ENCODE data around the gene TMEM200B. TPM values are rescaled to one million over a fixed set of nuclear protein-coding genes. Genes with fewer than 3 reads are reported as not detected.
"Not testable (repeated sequence)": the region's sequence is repeated elsewhere in the genome, so short reads cannot be mapped to it uniquely, and the experiment has no call there.

TMEM200B gene
- total and polyA plus RNA-seq, 10 donors, result 0.98 to 5.6 (median 3.7) TPM

GRCh38 chr1:29099286-29099685, 24.4 kb downstream of the TMEM200B start:
- peaks cover 0 to 98% (median 29%) of the 10 kb centered on the region in 6 donors for H3K36me3 ChIP-seq
- intact Hi-C loops (cut with DNase I; ENCODE audit: low total_unique reads), result no loop called here

GRCh38 chr1:29096231-29096886, 27.3 kb downstream of the TMEM200B start:
- H3K36me3 ChIP-seq, result peaks cover 0 to 93% (median 32%) of the 10 kb centered on the region in 6 donors
- H3K4me3 ChIP-seq, result no peak overlapping the region
- no peak for DNase-seq
- peaks cover 0 to 7% (median 3%) of the 10 kb centered on the region in 8 donors for H3K9me3 ChIP-seq
- 73 to 89% (median 86%) methylated on average over 4 of the region's 4 CpGs for WGBS, 5 donors
- no peaks in the 10 kb centered on the region for H3K27me3 ChIP-seq (replicated peaks in 1 of 7)
- H3K27ac ChIP-seq, result no peak overlapping the region
- intact Hi-C loops (cut with DNase I; ENCODE audit: low total_unique reads), result no loop called here
- H3K4me1 ChIP-seq, result no peaks in the 10 kb centered on the region
- TF ChIP-seq CTCF (IDR thresholded peaks at IDR 0.05 in 8 of 11, conservative IDR thresholded peaks at IDR 0.05 in 3 of 11) (no peak), POLR2A (IDR thresholded peaks at IDR 0.05) (no peak), POLR2AphosphoS5 (IDR thresholded peaks at IDR 0.05) (no peak)

More at GRCh38 chr1:29099286-29099685, 24.4 kb downstream of the TMEM200B start:
- H3K27me3 ChIP-seq (replicated peaks in 1 of 7), result no peaks in the 10 kb centered on the region
- H3K27ac ChIP-seq, result no peak overlapping the region
- WGBS, 5 donors, result 79 to 96% (median 88%) methylated on average over 4 of the region's 4 CpGs
- no peak for DNase-seq
- no peaks in the 10 kb centered on the region for H3K4me1 ChIP-seq
- no peak for TF ChIP-seq POLR2A (IDR thresholded peaks at IDR 0.05)
- TF ChIP-seq CTCF (IDR thresholded peaks at IDR 0.05 in 8 of 11, conservative IDR thresholded peaks at IDR 0.05 in 3 of 11), result no peak
- TF ChIP-seq POLR2AphosphoS5 (IDR thresholded peaks at IDR 0.05), result no peak
- H3K4me3 ChIP-seq, result no peak overlapping the region
- no peaks in the 10 kb centered on the region for H3K9me3 ChIP-seq

DNA sequence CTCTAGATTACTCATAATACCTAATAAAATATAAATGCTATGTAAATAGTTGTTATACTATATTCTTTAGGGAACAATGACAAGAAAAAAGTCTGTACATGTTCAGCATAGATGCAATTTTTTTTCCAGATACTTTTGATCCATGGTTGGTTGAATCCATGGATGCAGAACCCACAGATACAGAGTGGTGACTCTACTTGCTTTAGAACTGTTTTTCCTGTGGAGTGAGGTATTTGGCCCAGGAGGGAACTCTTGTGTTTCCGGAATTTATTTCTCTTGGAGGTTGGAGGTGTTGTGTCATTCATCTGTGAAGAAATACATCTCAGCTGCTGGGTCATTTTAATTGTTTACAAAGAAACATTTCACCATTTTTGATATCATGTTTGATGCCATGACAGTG, 28.7 kb downstream of the TMEM200B start:
- 83 to 95% (median 92%) methylated on average over 1 of the region's 1 CpG for WGBS, 5 donors
- Histone ChIP-seq H3K4me1 (no peaks in the 10 kb centered on the region), H3K27me3 (replicated peaks in 1 of 7) (no peaks in the 10 kb centered on the region), H3K36me3 (peaks cover 0 to 88% (median 29%) of the 10 kb centered on the region in 6 donors), H3K4me3 (no peak overlapping the region), H3K27ac (no peak overlapping the region), H3K9me3 (peaks cover 0 to 7% (median 3%) of the 10 kb centered on the region in 8 donors)
- no peak for DNase-seq
- TF ChIP-seq POLR2A (IDR thresholded peaks at IDR 0.05) (no peak), CTCF (IDR thresholded peaks at IDR 0.05 in 8 of 11, conservative IDR thresholded peaks at IDR 0.05 in 3 of 11) (no peak), POLR2AphosphoS5 (IDR thresholded peaks at IDR 0.05) (no peak)
- intact Hi-C loops (cut with DNase I; ENCODE audit: low total_unique reads), result no loop called here

DNA sequence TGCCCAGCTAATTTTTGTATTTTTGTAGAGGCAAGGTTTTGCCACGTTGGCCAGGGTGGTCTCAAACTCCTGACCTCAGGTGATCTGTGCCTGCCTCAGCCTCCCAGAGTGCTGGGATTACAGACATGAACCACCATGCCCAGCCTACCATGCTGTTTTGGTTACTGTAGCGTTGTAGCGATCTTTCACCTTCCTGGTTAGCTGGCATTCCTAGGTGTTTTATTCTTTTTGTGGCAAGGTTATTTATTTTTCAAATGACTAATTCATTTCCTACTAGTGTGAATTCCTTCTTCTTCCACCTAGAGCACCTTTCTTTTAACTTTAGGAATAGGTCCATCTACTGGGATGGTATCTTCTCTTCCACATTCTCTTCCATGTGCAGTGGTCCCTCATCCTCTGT, 29.3 kb downstream of the TMEM200B start:
- 90 to 100% (median 94%) methylated on average over 3 of the region's 3 CpGs for WGBS, 5 donors
- no peak overlapping the region for H3K4me3 ChIP-seq
- H3K27me3 ChIP-seq (replicated peaks in 1 of 7), result no peaks in the 10 kb centered on the region
- TF ChIP-seq CTCF (IDR thresholded peaks at IDR 0.05 in 8 of 11, conservative IDR thresholded peaks at IDR 0.05 in 3 of 11) (no peak), POLR2AphosphoS5 (IDR thresholded peaks at IDR 0.05) (no peak), POLR2A (IDR thresholded peaks at IDR 0.05) (no peak)
- H3K9me3 ChIP-seq, result peaks cover 0 to 7% (median 3%) of the 10 kb centered on the region in 8 donors
- intact Hi-C loops (cut with DNase I; ENCODE audit: low total_unique reads), result no loop called here
- no peak overlapping the region for H3K27ac ChIP-seq
- no peaks in the 10 kb centered on the region for H3K4me1 ChIP-seq
- peaks cover 0 to 88% (median 27%) of the 10 kb centered on the region in 6 donors for H3K36me3 ChIP-seq
- no peak for DNase-seq

GRCh38 chr1:29092704-29093103, 31.0 kb downstream of the TMEM200B start:
- H3K9me3 ChIP-seq; H3K27me3 ChIP-seq (replicated peaks in 1 of 7); H3K4me3 ChIP-seq; intact Hi-C loops (cut with DNase I; ENCODE audit: low total_unique reads); H3K27ac ChIP-seq; DNase-seq; H3K4me1 ChIP-seq: not testable (repeated sequence)
- H3K36me3 ChIP-seq, result peaks cover 0 to 87% (median 14%) of the 10 kb centered on the region in 6 donors
- WGBS, 5 donors, result 94 to 97% (median 96%) methylated on average over 5 of the region's 5 CpGs

All from spleen (tissue), 11 donors.